ENCODE data around the gene EPB41L4B.

The EPB41L4B gene

DNA sequence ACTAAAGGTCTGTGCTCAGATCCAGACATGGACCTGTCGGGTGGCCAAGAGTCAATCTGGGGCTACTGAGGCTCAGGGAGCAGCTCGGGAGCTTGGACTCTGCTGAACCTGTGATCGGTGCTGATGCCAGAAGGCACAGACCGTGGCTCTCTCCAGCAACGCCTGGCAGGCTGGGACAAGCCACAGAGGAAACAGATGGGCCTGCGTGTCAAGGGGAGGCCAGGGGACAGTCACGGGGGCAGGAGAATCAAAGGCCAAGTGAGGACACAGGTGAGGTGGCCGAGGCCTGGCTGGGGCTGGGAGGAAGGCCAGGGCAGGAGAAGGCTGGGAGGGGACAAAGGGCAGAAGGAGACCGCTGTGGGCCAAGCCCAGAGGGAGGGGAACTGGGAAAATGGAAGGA, 43.4 kb downstream of the EPB41L4B start:
- H2BK5ac ChIP-seq (ENCODE audit: low read depth, low read length, poor library complexity, severe bottlenecking), result no peak overlapping the region
- no peak overlapping the region for H3K27ac ChIP-seq (ENCODE audit: low read length, poor library complexity, severe bottlenecking)
- peaks cover 0 to 60% of the 10 kb centered on the region in 2 experiments for H3K27me3 ChIP-seq (ENCODE audit: control insufficient read depth in 1 of 2, insufficient read depth in 1 of 2, low read length in 2 of 2)
- no peak overlapping the region for H3K4me3 ChIP-seq (ENCODE audit: insufficient read depth in 1 of 2, low read depth in 1 of 2, low read length in 2 of 2)
- H4K91ac ChIP-seq (ENCODE audit: low read length), result no peak overlapping the region
- H3K14ac ChIP-seq (ENCODE audit: low read length in 2 of 2), result no peak overlapping the region
- no peak overlapping the region for H4K8ac ChIP-seq (ENCODE audit: low read length)
- no peak for DNase-seq
- H3K9me3 ChIP-seq (ENCODE audit: control insufficient read depth, low read length), result no peaks in the 10 kb centered on the region
- H2BK15ac ChIP-seq (ENCODE audit: low read depth, poor library complexity, severe bottlenecking), result no peak overlapping the region
- no peak overlapping the region for H3K4ac ChIP-seq (ENCODE audit: low read depth in 1 of 2, low read length in 2 of 2)
- H3K4me1 ChIP-seq (ENCODE audit: control insufficient read depth, insufficient read depth, low read depth, low read length), result no peaks in the 10 kb centered on the region
- WGBS, result 88% methylated on average over 9 of the region's 9 CpGs
- H3K18ac ChIP-seq (ENCODE audit: low read depth in 1 of 2, low read length in 2 of 2), result no peak overlapping the region
- no peaks in the 10 kb centered on the region for H3K36me3 ChIP-seq (ENCODE audit: control insufficient read depth in 1 of 2, insufficient read depth in 2 of 2, low read depth in 1 of 2, low read length in 2 of 2)
- no peak overlapping the region for H3K23ac ChIP-seq (ENCODE audit: low read length in 2 of 2)
- no peak overlapping the region for H2AFZ ChIP-seq (ENCODE audit: low read depth, low read length)
- H2AK5ac ChIP-seq (ENCODE audit: low read length, severe bottlenecking), result no peak overlapping the region
- H3K79me1 ChIP-seq (replicated peaks; ENCODE audit: low read length, poor library complexity, severe bottlenecking), result no peaks in the 10 kb centered on the region
- H3K9ac ChIP-seq (ENCODE audit: low read length), result no peak overlapping the region
- H2BK12ac ChIP-seq (ENCODE audit: low read length in 2 of 2), result no peak overlapping the region
- no peak overlapping the region for H2BK120ac ChIP-seq (ENCODE audit: low read depth, low read length)
- H3K4me2 ChIP-seq (ENCODE audit: low read length, poor library complexity, severe bottlenecking), result no peak overlapping the region

DNA sequence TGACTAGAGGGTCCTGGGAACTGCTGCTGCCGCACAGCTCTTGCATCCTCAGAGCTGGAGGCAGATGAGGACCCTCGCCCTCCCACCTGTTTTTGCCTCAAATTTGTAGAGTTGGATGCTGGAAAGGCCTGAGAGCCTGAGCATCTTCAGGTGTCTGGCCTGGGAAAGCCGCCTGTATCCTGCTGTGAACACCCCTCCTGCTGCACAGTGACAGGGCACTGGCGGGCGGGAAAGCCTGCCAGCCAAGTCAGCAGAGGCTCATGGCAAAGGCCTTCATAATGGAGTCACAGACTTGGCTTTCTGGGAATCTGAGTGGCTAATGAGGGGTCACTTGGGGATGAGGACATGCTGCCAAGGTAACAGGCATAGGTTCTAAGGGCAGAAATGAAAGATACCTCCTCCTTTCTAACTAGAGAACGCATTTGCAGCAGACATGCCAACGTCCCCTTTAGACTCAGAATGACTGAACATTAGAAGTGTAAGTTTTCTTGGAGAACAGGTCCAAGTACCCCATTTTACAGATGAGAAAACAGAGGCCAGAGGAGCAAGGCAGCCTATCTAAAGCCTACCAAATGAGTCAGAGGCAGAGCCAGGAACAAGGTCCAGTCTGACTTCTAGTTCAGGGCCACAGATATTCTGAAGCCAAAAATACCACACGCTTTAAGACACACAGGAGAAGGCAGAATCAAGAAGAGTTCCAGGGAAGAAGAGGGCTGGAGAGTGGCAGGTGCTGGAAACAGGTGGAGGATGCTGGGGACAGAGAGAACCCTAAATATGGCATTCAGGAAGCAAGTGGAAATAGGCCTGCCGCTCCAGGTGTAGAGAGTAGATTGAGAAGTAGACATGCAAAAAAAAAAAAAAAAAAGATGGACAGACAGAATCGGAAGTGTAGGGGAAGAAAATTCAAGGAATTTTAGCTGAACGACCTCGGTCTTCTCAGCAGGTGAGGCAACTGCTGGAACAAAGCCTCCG, 44.1 kb downstream of the EPB41L4B start:
- no peak for DNase-seq
- Histone ChIP-seq H3K9me3 (ENCODE audit: control insufficient read depth, low read length) (no peaks in the 10 kb centered on the region), H3K18ac (ENCODE audit: low read depth in 1 of 2, low read length in 2 of 2) (no peak overlapping the region), H3K4me1 (ENCODE audit: control insufficient read depth, insufficient read depth, low read depth, low read length) (no peaks in the 10 kb centered on the region), H3K27me3 (ENCODE audit: control insufficient read depth in 1 of 2, insufficient read depth in 1 of 2, low read length in 2 of 2) (peaks cover 0 to 53% of the 10 kb centered on the region in 2 experiments), H3K9ac (ENCODE audit: low read length) (no peak overlapping the region), H4K91ac (ENCODE audit: low read length) (no peak overlapping the region), H3K4me2 (ENCODE audit: low read length, poor library complexity, severe bottlenecking) (no peak overlapping the region), H3K79me1 (replicated peaks; ENCODE audit: low read length, poor library complexity, severe bottlenecking) (no peaks in the 10 kb centered on the region), H2AFZ (ENCODE audit: low read depth, low read length) (no peak overlapping the region), H3K23ac (ENCODE audit: low read length in 2 of 2) (no peak overlapping the region), H3K36me3 (ENCODE audit: control insufficient read depth in 1 of 2, insufficient read depth in 2 of 2, low read depth in 1 of 2, low read length in 2 of 2) (no peaks in the 10 kb centered on the region), H3K14ac (ENCODE audit: low read length in 2 of 2) (no peak overlapping the region), H2BK5ac (ENCODE audit: low read depth, low read length, poor library complexity, severe bottlenecking) (no peak overlapping the region), H2BK12ac (ENCODE audit: low read length in 2 of 2) (no peak overlapping the region), H3K4me3 (ENCODE audit: insufficient read depth in 1 of 2, low read depth in 1 of 2, low read length in 2 of 2) (no peak overlapping the region), H4K8ac (ENCODE audit: low read length) (no peak overlapping the region), H3K4ac (ENCODE audit: low read depth in 1 of 2, low read length in 2 of 2) (no peak overlapping the region), H3K27ac (ENCODE audit: low read length, poor library complexity, severe bottlenecking) (no peak overlapping the region), H2AK5ac (ENCODE audit: low read length, severe bottlenecking) (no peak overlapping the region), H2BK15ac (ENCODE audit: low read depth, poor library complexity, severe bottlenecking) (no peak overlapping the region), H2BK120ac (ENCODE audit: low read depth, low read length) (no peak overlapping the region)
- 78% methylated on average over 13 of the region's 13 CpGs for WGBS

DNA sequence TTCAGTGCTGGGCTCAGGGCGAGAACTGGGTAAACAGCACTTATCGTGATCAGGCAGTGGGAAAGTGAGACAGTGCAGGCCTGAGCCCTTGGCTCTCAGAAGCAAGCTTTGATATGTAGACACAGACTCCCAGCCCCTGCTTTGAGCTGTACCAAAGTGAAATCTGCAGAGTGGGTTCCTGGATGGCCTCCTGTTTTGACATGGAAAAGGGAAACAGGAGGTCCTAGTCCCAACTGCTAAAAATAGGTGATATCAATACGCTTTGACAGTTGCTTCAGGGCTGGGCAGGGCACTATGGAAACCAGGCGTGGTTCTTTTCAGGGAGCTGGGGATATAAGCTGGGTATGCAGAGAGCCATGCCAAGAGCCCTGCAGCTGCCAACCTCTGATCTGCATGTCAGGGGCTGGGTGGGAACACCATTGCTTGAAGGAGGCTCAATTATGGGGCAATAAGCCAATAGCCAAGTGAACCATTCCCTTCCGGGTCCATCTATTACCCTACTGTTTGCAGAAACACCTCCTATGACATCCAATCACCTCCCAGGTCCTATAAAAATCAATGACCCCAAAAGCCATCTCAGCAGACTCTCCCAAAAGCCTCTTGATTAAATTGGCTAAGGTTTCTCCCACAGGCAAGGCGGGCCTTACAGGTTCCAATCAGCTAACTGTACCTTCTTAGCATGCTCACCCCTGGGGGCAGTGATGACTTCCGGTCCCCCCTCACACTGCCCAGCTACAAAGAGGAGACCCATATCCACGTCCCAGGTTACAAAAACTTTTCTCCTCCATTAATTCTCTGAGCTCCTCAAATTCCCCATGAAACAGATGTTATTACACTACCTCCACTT, 45.8 kb downstream of the EPB41L4B start:
- Histone ChIP-seq H4K8ac (ENCODE audit: low read length) (no peak overlapping the region), H4K91ac (ENCODE audit: low read length) (no peak overlapping the region), H3K79me1 (replicated peaks; ENCODE audit: low read length, poor library complexity, severe bottlenecking) (no peaks in the 10 kb centered on the region), H2BK12ac (ENCODE audit: low read length in 2 of 2) (no peak overlapping the region), H2AK5ac (ENCODE audit: low read length, severe bottlenecking) (no peak overlapping the region), H2AFZ (ENCODE audit: low read depth, low read length) (no peak overlapping the region), H3K27me3 (ENCODE audit: control insufficient read depth in 1 of 2, insufficient read depth in 1 of 2, low read length in 2 of 2) (peaks cover 0 to 58% of the 10 kb centered on the region in 2 experiments), H3K4ac (ENCODE audit: low read depth in 1 of 2, low read length in 2 of 2) (no peak overlapping the region), H2BK120ac (ENCODE audit: low read depth, low read length) (no peak overlapping the region), H3K9me3 (ENCODE audit: control insufficient read depth, low read length) (no peaks in the 10 kb centered on the region), H3K23ac (ENCODE audit: low read length in 2 of 2) (no peak overlapping the region), H3K9ac (ENCODE audit: low read length) (no peak overlapping the region), H2BK5ac (ENCODE audit: low read depth, low read length, poor library complexity, severe bottlenecking) (no peak overlapping the region), H3K18ac (ENCODE audit: low read depth in 1 of 2, low read length in 2 of 2) (no peak overlapping the region), H3K4me3 (ENCODE audit: insufficient read depth in 1 of 2, low read depth in 1 of 2, low read length in 2 of 2) (no peak overlapping the region), H2BK15ac (ENCODE audit: low read depth, poor library complexity, severe bottlenecking) (no peak overlapping the region), H3K27ac (ENCODE audit: low read length, poor library complexity, severe bottlenecking) (no peak overlapping the region), H3K36me3 (ENCODE audit: control insufficient read depth in 1 of 2, insufficient read depth in 2 of 2, low read depth in 1 of 2, low read length in 2 of 2) (no peaks in the 10 kb centered on the region), H3K4me2 (ENCODE audit: low read length, poor library complexity, severe bottlenecking) (no peak overlapping the region), H3K14ac (ENCODE audit: low read length in 2 of 2) (no peak overlapping the region), H3K4me1 (ENCODE audit: control insufficient read depth, insufficient read depth, low read depth, low read length) (no peaks in the 10 kb centered on the region)
- DNase-seq, result no peak
- 80% methylated on average over 7 of the region's 8 CpGs for WGBS

DNA sequence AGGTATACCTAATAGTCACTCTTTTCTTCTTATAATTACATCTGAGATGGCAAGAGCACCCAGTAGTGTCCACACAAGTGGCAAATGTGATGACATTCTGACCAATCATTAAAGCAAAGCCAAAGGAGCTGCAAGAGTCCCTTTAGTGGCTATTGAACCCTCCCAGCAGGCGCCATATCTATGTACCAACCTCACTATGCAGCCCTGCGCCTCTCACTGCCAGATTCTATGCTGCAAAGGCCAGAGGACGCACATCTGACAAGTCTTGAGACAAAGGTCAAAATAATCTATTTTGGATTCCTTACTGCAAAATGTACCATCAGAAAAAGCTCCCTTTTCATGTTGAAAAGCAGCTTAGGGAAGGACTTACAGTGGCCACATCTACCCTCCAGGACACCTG, 47.0 kb downstream of the EPB41L4B start:
- no peak overlapping the region for H2BK120ac ChIP-seq (ENCODE audit: low read depth, low read length)
- peaks cover 0 to 53% of the 10 kb centered on the region in 2 experiments for H3K27me3 ChIP-seq (ENCODE audit: control insufficient read depth in 1 of 2, insufficient read depth in 1 of 2, low read length in 2 of 2)
- H2AK5ac ChIP-seq (ENCODE audit: low read length, severe bottlenecking), result no peak overlapping the region
- H3K23ac ChIP-seq (ENCODE audit: low read length in 2 of 2), result no peak overlapping the region
- no peaks in the 10 kb centered on the region for H3K9me3 ChIP-seq (ENCODE audit: control insufficient read depth, low read length)
- no peak overlapping the region for H4K8ac ChIP-seq (ENCODE audit: low read length)
- H2AFZ ChIP-seq (ENCODE audit: low read depth, low read length), result no peak overlapping the region
- no peak overlapping the region for H3K9ac ChIP-seq (ENCODE audit: low read length)
- no peaks in the 10 kb centered on the region for H3K79me1 ChIP-seq (replicated peaks; ENCODE audit: low read length, poor library complexity, severe bottlenecking)
- H3K4me2 ChIP-seq (ENCODE audit: low read length, poor library complexity, severe bottlenecking), result no peak overlapping the region
- no peak overlapping the region for H2BK5ac ChIP-seq (ENCODE audit: low read depth, low read length, poor library complexity, severe bottlenecking)
- H3K4ac ChIP-seq (ENCODE audit: low read depth in 1 of 2, low read length in 2 of 2), result no peak overlapping the region
- no peak overlapping the region for H2BK15ac ChIP-seq (ENCODE audit: low read depth, poor library complexity, severe bottlenecking)
- H4K91ac ChIP-seq (ENCODE audit: low read length), result no peak overlapping the region
- no peak for DNase-seq
- no peaks in the 10 kb centered on the region for H3K36me3 ChIP-seq (ENCODE audit: control insufficient read depth in 1 of 2, insufficient read depth in 2 of 2, low read depth in 1 of 2, low read length in 2 of 2)
- WGBS, result 75% methylated on average over 3 of the region's 3 CpGs
- no peak overlapping the region for H2BK12ac ChIP-seq (ENCODE audit: low read length in 2 of 2)
- H3K18ac ChIP-seq (ENCODE audit: low read depth in 1 of 2, low read length in 2 of 2), result no peak overlapping the region
- no peak overlapping the region for H3K14ac ChIP-seq (ENCODE audit: low read length in 2 of 2)
- no peak overlapping the region for H3K4me3 ChIP-seq (ENCODE audit: insufficient read depth in 1 of 2, low read depth in 1 of 2, low read length in 2 of 2)
- H3K4me1 ChIP-seq (ENCODE audit: control insufficient read depth, insufficient read depth, low read depth, low read length), result no peaks in the 10 kb centered on the region
- H3K27ac ChIP-seq (ENCODE audit: low read length, poor library complexity, severe bottlenecking), result no peak overlapping the region

Data from mesenchymal stem cell (in vitro differentiated cells and primary cell).